HG03039 (cell line): ENCODE data around the gene IRAK2.
"Not testable (repeated sequence)": the region's sequence is repeated elsewhere in the genome, so short reads cannot be mapped to it uniquely, and the experiment has no call there.

Source experiments
- ATAC-seq: cut with Tn5 transposase; IDR thresholded peaks from one replicate; pipeline ENCODE4 v1.9.1; 2021; ENCODE audit warnings: mild to moderate bottlenecking, moderate library complexity; ENCODE audit not compliant: unreplicated experiment

The IRAK2 gene

DNA sequence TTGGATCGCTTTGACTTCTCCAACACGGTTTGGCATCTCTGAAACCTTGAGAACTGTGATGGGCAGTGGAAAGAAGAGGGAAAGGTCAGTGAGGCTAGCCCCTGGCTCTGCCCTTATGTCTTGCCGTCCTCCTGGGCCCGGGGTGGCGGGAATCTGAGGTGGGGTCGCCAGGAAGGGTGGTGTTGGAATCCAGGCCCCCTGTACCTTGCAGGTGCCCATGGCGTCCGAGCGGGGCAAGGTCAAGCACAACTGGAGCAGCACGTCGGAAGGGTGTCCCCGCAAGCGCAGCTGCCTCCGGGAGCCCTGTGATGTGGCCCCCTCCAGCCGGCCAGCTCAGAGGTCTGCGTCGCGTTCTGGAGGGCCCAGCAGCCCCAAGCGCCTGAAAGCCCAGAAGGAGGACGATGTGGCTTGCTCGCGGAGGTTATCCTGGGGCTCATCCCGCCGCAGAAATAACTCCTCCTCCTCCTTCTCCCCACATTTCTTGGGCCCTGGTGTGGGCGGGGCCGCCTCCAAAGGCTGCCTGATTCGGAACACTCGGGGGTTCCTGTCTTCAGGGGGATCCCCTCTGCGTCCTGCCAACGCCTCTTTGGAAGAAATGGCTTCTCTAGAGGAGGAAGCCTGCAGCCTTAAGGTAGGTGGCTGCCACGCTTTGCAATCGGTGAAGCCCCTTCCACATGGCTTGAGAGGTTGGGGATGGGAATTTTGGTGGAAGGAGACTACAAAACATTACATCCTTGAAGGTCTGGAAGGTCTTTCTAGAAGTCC, 84.4 kb downstream of the IRAK2 start:
- no peak for ATAC-seq

DNA sequence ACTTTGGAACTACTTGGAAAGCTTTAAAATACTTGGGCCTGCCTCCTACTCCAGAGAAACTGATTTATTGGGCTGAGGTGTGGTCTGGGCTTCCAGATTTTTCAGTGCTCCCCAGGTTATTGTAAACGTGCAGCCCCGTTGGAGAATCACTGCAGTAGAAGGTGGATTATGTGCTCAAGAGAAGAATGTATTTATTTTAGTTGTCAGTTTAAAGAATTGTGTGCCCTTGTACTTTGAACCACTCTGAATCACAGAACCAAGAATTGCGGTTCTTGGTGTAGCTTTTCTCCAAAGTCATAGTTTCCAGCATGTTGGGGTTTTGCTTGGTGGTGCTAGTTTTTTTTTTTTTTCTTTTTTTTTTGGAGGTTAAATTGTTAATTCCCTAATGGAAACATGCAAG, 85.1 kb downstream of the IRAK2 start:
- no peak for ATAC-seq

DNA sequence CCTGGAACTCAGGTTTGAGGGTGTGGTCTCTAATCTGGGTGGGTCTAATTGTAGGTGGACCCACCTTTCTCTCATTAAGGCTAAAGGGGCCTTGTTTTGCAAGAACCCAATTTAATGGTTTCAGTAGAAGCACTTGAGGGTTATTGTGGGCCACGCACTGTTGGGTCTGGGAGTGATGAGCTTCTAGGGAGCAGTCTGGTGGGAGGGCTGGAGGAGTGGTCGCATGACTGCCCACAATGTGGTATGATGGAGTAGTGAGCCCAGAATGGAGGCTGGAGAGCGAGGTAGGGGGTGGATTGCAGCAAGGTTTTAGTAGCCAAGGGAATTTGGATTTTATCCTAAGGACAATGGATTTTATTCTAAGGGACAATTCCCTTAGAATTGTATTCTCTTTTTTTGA, 86.3 kb downstream of the IRAK2 start:
- no peak for ATAC-seq

DNA sequence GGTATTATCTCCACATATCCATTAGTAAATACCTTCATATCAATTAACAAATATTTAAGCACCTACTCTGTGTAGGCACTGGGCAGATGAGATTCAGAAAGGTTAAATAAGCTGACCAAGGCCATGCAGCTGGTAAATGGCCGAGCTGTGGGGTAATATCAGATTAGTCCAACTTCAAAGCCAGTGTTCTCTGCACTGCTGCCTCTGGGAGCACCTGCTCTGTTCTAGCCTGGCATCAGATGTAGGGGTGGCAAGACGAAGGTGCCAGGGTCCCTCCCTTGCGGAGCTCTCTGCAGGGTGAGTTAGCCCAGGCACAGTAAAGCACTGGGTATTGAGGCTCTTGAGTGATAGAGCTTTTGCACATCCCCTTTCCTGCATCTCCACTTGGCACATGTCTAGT, 89.0 kb downstream of the IRAK2 start:
- no peak for ATAC-seq

DNA sequence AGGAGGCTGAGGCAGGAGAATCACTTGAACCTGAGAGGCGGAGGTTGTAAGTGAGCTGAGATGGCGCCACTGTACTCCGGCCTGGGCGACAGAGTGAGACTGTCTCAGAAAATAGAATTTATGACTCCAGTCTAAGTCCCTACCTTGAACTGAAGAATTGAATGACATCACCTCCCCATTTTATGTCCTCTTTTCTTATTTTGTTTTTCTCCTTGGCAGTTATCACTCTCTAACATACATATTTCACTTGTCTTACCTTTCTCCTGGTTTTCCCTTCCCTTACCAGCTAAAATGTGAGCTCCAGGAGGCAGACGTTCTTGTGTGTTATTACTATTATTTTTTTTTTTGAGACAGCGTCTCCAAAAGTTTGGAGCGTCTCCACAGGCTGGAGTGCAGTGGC, 91.1 kb downstream of the IRAK2 start:
- no peak for ATAC-seq

DNA sequence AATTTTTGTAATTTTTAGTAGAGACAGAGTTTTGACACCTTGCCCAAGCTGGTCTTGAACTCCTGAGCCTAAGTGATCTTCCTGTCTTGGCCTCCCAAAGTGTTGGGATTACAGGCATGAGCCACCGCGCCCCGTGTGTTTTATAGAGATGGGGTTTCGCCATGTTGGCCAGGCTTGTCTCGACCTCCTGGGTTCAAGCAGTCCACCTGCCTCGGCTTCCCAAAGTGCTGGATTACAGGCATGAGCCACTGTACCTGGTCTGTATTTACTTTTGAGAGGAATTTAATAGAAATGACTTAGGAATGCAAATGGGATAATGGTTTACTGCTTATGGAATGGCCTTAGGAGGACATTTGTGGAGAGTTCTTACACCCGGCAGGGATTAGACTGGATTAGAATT, 94.3 kb downstream of the IRAK2 start:
- no peak for ATAC-seq

DNA sequence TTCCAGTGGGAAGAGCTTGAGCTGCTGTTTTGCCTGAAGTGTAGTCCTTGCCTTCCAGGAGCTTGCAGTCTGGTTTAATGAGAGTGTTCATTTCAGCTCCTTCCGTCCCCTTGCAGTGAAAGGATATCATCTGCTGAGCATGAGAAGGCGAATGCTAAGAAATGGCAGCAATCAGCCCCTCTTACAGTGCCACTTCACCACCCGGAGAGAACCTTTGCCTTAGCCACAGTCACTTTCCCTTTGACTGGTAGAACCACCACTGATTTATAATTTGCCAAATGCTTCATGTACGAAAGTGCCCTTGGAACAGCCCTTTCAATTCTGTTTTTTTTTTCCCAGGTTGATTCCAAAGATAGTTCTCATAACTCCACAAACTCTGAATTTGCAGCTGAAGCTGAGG, 95.1 kb downstream of the IRAK2 start:
- ATAC-seq = no peak

DNA sequence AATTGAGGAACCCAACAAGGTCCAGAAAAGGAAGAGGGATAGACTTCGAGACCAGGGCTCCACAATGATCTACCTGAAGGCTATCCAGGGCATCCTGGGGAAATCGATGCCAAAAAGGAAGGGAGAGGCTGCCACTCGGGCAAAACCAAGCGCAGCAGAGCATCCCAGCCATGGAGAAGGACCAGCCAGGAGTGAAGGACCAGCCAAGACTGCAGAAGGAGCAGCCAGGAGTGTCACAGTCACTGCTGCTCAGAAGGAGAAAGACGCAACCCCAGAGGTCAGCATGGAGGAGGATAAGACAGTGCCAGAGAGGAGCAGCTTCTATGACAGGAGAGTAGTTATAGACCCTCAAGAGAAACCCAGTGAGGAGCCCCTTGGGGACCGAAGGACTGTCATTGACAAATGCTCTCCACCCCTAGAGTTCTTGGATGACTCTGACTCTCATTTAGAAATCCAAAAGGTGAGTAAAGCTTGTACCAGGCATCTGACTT, 95.5 kb downstream of the IRAK2 start:
- ATAC-seq = no peak

DNA sequence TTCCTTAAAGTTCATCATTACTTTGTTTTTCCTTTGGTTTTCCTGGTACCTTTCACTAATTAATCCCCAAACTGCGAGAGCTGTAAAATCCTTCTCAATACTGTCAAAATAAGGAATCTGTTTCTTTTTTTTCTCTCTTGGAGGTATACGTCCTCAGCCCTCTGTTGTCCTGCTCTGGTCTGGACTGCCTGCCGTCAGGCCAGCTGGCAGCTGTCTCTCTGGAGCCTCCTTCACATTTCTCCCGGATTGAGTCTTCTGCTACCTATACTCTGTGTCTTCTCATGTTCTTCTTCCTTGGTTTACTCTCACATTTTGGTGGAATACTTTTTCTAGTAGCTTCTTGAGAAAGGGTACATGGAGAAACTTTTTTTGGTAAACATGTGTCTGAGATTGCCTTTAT, 97.3 kb downstream of the IRAK2 start:
- no peak for ATAC-seq

DNA sequence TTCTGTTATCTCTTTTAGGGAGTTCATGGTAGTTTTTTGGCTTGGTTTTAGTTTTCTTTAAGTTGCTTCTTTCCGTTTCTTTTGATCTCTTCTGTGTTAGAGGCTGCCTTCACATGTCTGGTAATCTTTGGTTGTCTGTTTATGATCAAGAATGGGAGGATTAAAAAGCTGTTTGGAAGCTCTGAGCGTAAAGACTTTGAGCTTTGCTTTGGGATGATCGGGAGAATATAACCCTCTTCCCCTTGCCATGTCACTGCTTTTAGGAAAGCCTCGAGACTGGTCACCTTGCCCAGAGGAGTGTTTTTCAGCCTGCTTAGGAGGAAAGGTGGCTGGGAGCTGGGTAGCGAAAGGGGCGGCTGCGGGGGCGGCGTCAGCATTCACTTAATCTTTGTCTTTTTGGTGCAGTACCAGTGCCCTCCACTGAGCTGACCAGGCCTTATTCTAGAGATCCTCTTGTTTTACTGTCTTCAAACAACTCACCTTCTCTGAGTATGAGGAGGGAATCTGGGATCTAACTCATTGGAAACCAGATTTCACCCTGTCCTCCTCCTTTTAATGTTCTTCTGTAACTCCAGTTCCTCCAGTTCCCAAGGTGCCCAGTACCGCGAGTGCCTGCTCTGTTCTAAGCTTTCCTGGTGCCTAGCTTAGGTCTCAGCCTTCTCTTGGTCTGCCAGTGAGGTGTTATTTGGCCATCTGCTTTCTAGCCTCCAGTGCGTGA, 99.1 kb downstream of the IRAK2 start:
- no peak for ATAC-seq

DNA sequence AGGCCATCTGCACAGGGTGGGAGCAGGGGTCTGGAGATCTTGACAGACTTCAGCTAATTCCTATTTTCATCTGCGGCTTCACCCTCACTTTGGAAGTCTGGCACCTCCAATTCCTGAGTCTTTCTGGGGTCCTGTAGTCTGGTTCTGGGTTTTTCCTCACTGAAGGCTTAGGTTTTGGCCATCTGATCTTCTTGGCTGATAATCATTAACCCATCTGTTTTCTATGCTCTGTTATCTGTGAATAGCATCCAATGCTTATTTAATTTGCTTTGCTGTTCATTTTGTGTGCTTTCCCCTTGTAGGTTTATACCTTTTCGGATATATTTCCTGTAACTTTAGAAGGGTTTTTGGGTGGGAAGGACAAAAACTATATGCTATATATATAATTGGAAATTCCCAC, 101.1 kb downstream of the IRAK2 start:
- no peak for ATAC-seq

DNA sequence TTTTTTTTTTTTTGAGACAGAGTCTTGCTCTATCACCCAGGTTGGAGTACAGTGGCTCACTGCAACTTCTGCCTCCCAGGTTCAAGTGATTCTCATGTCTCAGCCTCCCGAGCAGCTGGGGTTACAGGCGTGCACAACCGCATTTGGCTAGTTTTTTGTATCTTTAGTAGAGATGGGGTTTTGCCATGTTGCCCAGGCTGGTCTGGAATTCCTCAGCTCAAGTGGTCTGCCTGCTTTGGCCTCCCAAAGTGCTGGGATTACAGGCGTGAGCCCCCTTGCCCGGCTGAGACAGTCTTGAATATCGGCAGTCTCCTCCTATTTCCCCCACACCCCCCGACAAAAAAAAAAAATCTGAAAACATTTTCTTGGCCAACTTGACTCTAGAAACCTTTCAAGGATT, 102.2 kb downstream of the IRAK2 start:
- ATAC-seq = not testable (repeated sequence)

DNA sequence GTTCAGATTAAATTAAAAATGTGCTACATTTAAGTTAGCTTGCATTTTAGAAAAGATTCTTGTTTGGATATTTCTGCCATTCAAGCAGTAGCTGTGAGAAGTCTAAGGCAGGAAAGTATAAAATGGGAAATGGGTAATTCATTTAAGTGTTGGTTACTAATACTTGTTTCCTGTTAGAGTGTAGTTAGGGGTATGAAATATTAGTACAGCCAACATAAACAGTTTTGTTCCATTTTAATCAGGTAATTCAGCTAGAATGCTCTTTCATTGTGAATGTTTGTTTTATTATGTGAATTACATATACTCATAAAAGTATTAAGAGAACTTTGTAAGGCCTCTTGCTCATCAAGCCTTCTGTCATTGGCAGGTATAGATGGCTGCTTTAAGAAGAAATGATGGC, 103.4 kb downstream of the IRAK2 start:
- ATAC-seq = no peak

DNA sequence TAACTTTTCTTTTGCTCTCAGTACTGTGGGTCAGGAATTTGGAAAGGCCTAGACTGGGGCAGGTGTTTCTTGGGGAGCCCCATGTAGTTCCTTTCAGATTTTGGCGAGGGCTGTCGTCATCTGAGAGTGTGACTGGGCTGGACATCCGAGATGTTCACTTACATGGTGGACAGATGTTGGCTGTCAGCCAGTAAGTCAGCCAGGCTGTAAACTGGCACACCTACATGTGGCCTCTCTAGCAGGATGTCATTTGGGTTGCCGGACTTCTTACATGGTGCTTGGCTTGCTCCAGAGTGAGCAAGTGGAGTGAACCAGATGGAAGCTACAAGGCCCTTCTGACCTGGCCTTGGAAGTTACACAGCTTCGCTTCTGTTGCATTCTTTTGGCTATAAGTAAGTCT, 104.2 kb downstream of the IRAK2 start:
- no peak for ATAC-seq

DNA sequence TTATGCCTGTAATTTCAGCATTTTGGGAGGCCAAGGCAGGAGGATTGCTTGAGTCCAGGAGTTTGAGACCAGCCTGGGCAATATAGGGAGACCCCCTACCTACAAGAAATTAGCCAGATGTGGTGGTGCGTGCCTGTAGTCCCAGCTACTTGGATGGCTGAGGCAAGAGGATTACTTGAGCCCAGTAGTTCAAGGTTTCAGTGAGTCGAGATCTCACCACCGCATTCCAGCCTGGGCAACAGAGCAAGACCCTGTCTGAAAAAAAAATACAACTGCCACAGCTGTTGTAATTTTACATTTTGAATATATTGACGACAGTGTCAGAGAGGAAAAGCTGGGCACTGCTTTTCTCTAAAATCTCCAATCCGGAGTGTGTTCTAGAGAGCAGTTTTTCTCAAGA, 104.7 kb downstream of the IRAK2 start:
- no peak for ATAC-seq

DNA sequence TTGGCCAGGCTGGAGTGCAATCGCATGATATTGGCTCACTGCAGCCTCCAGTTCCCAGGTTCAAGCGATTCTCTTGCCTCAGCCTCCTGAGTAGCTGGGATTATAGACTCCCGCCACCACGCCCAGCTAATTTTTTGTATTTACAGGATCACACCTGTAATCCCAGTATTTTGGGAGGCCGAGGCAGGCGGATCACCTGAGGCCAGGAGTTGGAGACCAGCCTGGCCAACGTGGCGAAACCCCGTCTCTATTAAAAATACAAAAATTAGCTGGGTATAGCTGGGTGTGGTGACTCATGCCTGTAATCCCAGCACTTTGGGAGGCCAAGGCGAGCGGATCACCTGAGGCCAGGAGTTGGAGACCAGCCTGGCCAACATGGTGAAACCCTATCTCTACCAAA, 107.8 kb downstream of the IRAK2 start:
- not testable (repeated sequence) for ATAC-seq

DNA sequence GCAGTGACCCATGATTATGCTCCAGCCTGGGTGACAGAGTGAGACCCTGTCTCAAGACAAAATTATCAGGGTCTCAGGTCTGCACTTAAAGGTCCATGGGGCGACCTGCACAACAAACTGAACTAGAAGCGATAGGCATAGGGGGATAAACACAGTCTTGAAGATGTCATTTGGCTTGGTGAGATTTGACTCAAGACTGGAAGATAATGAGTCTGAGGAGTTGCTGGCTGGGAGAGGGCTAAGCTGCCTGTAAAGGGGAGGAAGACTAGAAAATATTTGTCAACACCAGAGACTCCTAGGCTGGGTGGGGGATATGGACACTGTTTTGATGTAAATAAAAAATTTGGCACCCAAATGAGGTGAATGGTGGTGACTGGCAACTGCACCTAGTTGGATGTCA, 108.3 kb downstream of the IRAK2 start:
- no peak for ATAC-seq

DNA sequence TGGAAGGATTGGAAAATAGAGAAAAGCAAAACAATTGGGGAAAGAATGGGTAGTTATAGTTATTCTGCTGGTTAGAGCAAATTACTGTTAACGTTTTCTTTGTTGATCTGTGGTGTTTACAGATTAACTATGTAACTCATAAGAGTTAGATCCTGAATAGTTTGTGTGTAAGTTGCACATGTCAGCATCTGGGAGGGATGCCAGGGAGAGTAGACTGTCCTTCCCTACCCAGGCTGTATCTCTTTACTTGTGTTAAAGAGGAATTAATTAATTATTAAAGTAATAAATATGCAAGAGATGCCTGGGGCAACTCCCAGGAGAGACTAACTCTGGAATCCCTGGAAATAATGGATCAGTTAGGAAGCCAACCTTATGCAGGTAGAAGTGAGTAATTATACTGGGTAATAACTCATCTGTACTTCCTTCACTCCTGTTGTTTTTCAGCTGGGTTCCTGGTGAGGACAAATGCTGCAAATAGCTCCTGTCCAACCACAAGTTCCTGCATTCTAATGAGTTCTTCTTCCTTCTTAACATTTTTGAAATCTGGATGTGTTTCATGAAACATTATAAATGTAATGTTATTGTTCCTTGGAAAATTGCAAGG, 109.1 kb downstream of the IRAK2 start:
- ATAC-seq = no peak

DNA sequence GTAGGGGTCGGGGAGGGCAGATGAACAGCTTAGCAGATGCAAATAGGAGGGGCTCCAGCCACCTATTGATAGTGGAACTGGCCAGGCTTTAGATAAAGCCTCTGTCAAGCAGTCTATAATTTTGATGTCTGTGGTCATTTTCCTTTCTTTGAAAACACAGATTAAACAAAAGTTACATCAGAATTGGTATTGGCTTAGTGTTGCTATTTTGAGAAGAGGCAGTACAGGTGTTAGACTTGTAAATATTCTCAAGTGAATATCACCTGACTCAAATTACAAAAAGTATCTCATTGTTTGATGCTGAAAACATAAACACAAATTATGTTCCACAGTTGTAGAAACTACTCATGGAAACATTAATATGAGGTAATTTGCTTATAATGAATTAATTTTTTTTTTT, 109.9 kb downstream of the IRAK2 start:
- no peak for ATAC-seq

DNA sequence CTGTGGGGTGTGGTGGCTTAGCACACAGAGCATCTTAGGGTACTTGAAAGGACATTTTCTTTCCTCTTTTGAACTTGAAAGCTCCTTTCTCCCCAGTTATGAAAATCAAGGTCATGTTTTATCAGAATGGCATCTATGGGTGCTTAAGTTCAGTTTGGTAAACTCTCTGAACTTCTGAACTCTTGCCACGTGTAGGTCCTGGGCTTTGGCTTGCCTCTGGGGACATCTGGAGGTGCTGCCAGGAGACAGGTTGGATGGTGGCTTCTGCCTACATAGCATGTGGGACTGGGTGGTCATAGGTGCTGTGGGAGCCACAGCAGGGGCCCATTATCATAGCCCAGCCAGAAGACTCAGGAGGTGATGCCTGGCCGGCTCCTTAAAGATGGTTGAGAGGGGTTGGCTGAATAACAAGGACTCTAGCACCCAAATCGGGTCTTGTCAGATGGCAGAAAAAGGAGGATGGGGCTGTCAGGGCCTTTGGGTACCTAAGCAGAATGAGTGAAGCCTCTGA, 112.5 kb downstream of the IRAK2 start:
- ATAC-seq = no peak

DNA sequence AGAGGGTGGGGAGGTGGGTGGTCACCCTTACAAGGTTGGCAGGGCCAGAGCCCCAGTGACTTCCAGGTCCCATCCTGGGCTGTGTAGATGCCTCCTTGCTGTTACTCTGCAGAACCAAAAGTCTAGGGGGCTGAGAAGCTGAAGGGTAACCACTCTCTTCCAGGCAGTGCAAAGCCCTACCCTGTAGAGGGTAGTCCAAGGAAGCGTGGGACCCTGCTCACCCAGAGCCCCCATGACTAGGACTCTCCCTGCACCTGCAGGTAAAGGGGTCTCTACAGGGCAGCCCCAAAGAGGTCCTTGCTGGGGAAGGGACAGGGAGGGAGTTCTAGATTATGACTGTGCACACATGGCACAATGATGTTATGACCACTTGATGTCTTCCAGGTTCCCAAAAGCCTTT, 113.8 kb downstream of the IRAK2 start:
- no peak for ATAC-seq
